Glutamatergic neuron (in vitro differentiated cells): ENCODE measurements around the gene LAMTOR1. TPM values are rescaled to one million over a fixed set of nuclear protein-coding genes. Genes with fewer than 3 reads are reported as not detected.
A peak's percentile ranks its signal among the peaks of the same experiment; 100 is the strongest.

Experiments used
- DNase-seq: peaks from one replicate; pipeline ENCODE4 v3.0.0; 2022
- H3K27ac Mint-ChIP-seq: one replicate; pipeline ENCODE4 v1.8.0; 2020; ENCODE audit warnings: mild to moderate bottlenecking, mixed read lengths, inconsistent platforms; ENCODE audit not compliant: unreplicated experiment
- H3K27me3 Mint-ChIP-seq: one replicate; pipeline ENCODE4 v1.8.0; 2020; ENCODE audit warnings: mild to moderate bottlenecking, moderate library complexity, mixed read lengths, inconsistent platforms; ENCODE audit not compliant: unreplicated experiment
- H3K36me3 Mint-ChIP-seq: one replicate; pipeline ENCODE4 v1.8.0; 2020; ENCODE audit warnings: mild to moderate bottlenecking, mixed read lengths, inconsistent platforms; ENCODE audit not compliant: unreplicated experiment
- H3K4me1 Mint-ChIP-seq: one replicate; pipeline ENCODE4 v1.8.0; 2020; ENCODE audit warnings: mild to moderate bottlenecking, low read depth, mixed read lengths, inconsistent platforms; ENCODE audit not compliant: unreplicated experiment
- H3K4me3 Mint-ChIP-seq: one replicate; pipeline ENCODE4 v1.8.0; 2020; ENCODE audit warnings: mild to moderate bottlenecking, mixed read lengths, inconsistent platforms; ENCODE audit not compliant: unreplicated experiment
- H3K9me3 Mint-ChIP-seq: one replicate; pipeline ENCODE4 v1.8.0; 2020; ENCODE audit warnings: mild to moderate bottlenecking, moderate library complexity, mixed read lengths, inconsistent platforms; ENCODE audit not compliant: unreplicated experiment
- CTCF ChIP-seq: fragments of 200-600 bp; sonication (generic); IDR thresholded peaks from one replicate; pipeline ENCODE4 v1.5.0; 2021; ENCODE audit not compliant: partially characterized antibody, unreplicated experiment
- microRNA-seq: library from miRNA; unstranded; fragments of <30 nt; microRNA quantifications from one replicate; pipeline ENCODE4, GENCODE V29; 2020; ENCODE audit not compliant: unreplicated experiment
- total RNA-seq: library from RNA; stranded (reverse); fragmentation: NEBNext Ultra II Directional; extraction: Animal tissue kit (Norgen Biotek cat#: 25700); gene quantifications from one replicate; pipeline ENCODE4 v1.2.1, GENCODE V29; 2021; ENCODE audit not compliant: unreplicated experiment

Gene LAMTOR1
- total RNA-seq, 1 donor from 2014 or later = 68.3 TPM

- peaks cover 3% of the 10 kb centered on the region for H3K9me3 Mint-ChIP-seq
- no peak for DNase-seq
- H3K4me1 Mint-ChIP-seq = peaks cover 4% of the 10 kb centered on the region
- H3K27me3 Mint-ChIP-seq = no peaks in the 10 kb centered on the region
- no peaks in the 10 kb centered on the region for H3K36me3 Mint-ChIP-seq
- H3K27ac Mint-ChIP-seq = no peak overlapping the region
- no peak for TF ChIP-seq CTCF
- no peak overlapping the region for H3K4me3 Mint-ChIP-seq
Measured at GRCh38 chr11:72061739-72062396, 41.2 kb downstream of the LAMTOR1 start.

- Mint-ChIP-seq H3K4me3 (no peak overlapping the region), H3K4me1 (no peaks in the 10 kb centered on the region), H3K36me3 (no peaks in the 10 kb centered on the region), H3K27me3 (no peaks in the 10 kb centered on the region), H3K9me3 (no peaks in the 10 kb centered on the region), H3K27ac (peak overlapping the region; percentile 70)
- no peak for TF ChIP-seq CTCF
- DNase-seq = no peak
Measured at GRCh38 chr11:72058416-72059034, 44.6 kb downstream of the LAMTOR1 start.

- no peaks in the 10 kb centered on the region for H3K9me3 Mint-ChIP-seq
- no peak for DNase-seq
- no peak for TF ChIP-seq CTCF
- no peak overlapping the region for H3K4me3 Mint-ChIP-seq
- peak overlapping the region; percentile 26 for H3K27ac Mint-ChIP-seq
- no peaks in the 10 kb centered on the region for H3K36me3 Mint-ChIP-seq
- no peaks in the 10 kb centered on the region for H3K4me1 Mint-ChIP-seq
- H3K27me3 Mint-ChIP-seq = peaks cover 2% of the 10 kb centered on the region
Measured at GRCh38 chr11:72048766-72049460, 54.2 kb downstream of the LAMTOR1 start.

Small RNA genes within 50 kb of the gene (microRNA-seq; reads per million reads assigned to microRNA genes)
- gene MIR3165 = 0.55 reads per million

Other genes with a start within 250 kb of the LAMTOR1 start
- gene DEFB131B, start 224.8 kb downstream of the LAMTOR1 start, total RNA-seq = not detected
- 7.6 TPM for gene XNDC1N, start 174.7 kb downstream of the LAMTOR1 start, total RNA-seq
- 40.4 TPM for gene RNF121, start 174.3 kb downstream of the LAMTOR1 start, total RNA-seq
- gene IL18BP, start 104.4 kb downstream of the LAMTOR1 start, total RNA-seq = 13.1 TPM
- 207 TPM for gene NUMA1, start 22.8 kb downstream of the LAMTOR1 start, total RNA-seq
- 8.3 TPM for gene LRRC51, start 22.4 kb downstream of the LAMTOR1 start, total RNA-seq
- gene TOMT, start 2.6 kb upstream of the LAMTOR1 start, total RNA-seq = not detected
- 31.9 TPM for gene ANAPC15, start 9.4 kb upstream of the LAMTOR1 start, total RNA-seq
- gene FOLR3, start 32.4 kb upstream of the LAMTOR1 start, total RNA-seq = not detected
- gene FOLR1, start 88.8 kb upstream of the LAMTOR1 start, total RNA-seq = not detected
- gene FOLR2, start 113.5 kb upstream of the LAMTOR1 start, total RNA-seq = not detected
- 62.8 TPM for gene INPPL1, start 121.5 kb upstream of the LAMTOR1 start, total RNA-seq
- 12.0 TPM for gene PHOX2A, start 140.9 kb upstream of the LAMTOR1 start, total RNA-seq